Measurements from ENCODE around the gene TRAF5.

DNA sequence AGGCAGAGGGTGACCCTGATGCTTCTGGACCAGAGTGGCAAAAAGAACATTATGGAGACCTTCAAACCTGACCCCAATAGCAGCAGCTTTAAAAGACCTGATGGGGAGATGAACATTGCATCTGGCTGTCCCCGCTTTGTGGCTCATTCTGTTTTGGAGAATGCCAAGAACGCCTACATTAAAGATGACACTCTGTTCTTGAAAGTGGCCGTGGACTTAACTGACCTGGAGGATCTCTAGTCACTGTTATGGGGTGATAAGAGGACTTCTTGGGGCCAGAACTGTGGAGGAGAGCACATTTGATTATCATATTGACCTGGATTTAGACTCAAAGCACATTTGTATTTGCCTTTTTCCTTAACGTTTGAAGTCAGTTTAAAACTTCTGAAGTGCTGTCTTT is 45.8 kb downstream of the TRAF5 start:
- TF ChIP-seq, protein P1, sequence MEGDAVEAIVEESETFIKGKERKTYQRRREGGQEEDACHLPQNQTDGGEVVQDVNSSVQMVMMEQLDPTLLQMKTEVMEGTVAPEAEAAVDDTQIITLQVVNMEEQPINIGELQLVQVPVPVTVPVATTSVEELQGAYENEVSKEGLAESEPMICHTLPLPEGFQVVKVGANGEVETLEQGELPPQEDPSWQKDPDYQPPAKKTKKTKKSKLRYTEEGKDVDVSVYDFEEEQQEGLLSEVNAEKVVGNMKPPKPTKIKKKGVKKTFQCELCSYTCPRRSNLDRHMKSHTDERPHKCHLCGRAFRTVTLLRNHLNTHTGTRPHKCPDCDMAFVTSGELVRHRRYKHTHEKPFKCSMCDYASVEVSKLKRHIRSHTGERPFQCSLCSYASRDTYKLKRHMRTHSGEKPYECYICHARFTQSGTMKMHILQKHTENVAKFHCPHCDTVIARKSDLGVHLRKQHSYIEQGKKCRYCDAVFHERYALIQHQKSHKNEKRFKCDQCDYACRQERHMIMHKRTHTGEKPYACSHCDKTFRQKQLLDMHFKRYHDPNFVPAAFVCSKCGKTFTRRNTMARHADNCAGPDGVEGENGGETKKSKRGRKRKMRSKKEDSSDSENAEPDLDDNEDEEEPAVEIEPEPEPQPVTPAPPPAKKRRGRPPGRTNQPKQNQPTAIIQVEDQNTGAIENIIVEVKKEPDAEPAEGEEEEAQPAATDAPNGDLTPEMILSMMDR (IDR thresholded peaks at IDR 0.05), result no peak
- TF ChIP-seq POLR2A (IDR thresholded peaks at IDR 0.05), result no peak
